ENCODE results near the gene SP4.

Gene SP4

GRCh38 chr7:21428659-21428941, 717 bp downstream of the SP4 start:
- Histone ChIP-seq H3K27ac (ENCODE audit: low read length) (peak overlapping the region; percentile 74), H3K9me3 (ENCODE audit: insufficient read depth, low read length, severe bottlenecking) (no peaks in the 10 kb centered on the region), H3K27me3 (ENCODE audit: insufficient read depth, low read length, poor library complexity) (no peaks in the 10 kb centered on the region), H3K79me2 (ENCODE audit: insufficient read depth, low read length) (peaks cover 23% of the 10 kb centered on the region; the same call in 1 of the 2 replicates), H4K20me1 (ENCODE audit: insufficient read depth, low read length) (no peaks in the 10 kb centered on the region), H3K4me2 (ENCODE audit: insufficient read depth, low read length) (peak overlapping the region; percentile 77), H3K36me3 (ENCODE audit: insufficient read depth, low read length) (peaks cover 11% of the 10 kb centered on the region), H2AFZ (ENCODE audit: low read depth, low read length) (peak overlapping the region; percentile 81), H3K4me1 (ENCODE audit: insufficient read depth, low read length) (peaks cover 56% of the 10 kb centered on the region), H3K4me3 (ENCODE audit: low read depth in 1 of 2, low read length in 2 of 2) (peak overlapping the region; percentile 62 to 70), H3K9ac (ENCODE audit: low read depth, low read length) (peak overlapping the region; percentile 95)
- ATAC-seq (ENCODE audit: insufficient read depth, low read depth) (no peak), DNase-seq (no peak)
- no peak for TF ChIP-seq CTCF (IDR thresholded peaks at IDR 0.05; ENCODE audit: borderline replicate concordance, extremely low read depth, low read length, poor library complexity, severe bottlenecking)
- TF ChIP-seq EZH2 (IDR thresholded peaks at IDR 0.05; ENCODE audit: borderline replicate concordance, low read depth, low read length, severe bottlenecking) = no peak

GRCh38 chr7:21429021-21429420, 1.1 kb downstream of the SP4 start:
- H3K4me2 ChIP-seq (ENCODE audit: insufficient read depth, low read length) = peak overlapping the region; percentile 77
- H3K36me3 ChIP-seq (ENCODE audit: insufficient read depth, low read length) = peaks cover 11% of the 10 kb centered on the region
- H3K4me1 ChIP-seq (ENCODE audit: insufficient read depth, low read length) = peaks cover 56% of the 10 kb centered on the region
- H3K27me3 ChIP-seq (ENCODE audit: insufficient read depth, low read length, poor library complexity) = no peaks in the 10 kb centered on the region
- H2AFZ ChIP-seq (ENCODE audit: low read depth, low read length) = peak overlapping the region; percentile 81; the same call in 1 of the 2 replicates
- peak overlapping the region; percentile 62 to 70; a peak in 3 of 4 replicates for H3K4me3 ChIP-seq (ENCODE audit: low read depth in 1 of 2, low read length in 2 of 2)
- H3K9ac ChIP-seq (ENCODE audit: low read depth, low read length) = peak overlapping the region; percentile 95
- no peak for TF ChIP-seq CTCF (IDR thresholded peaks at IDR 0.05; ENCODE audit: borderline replicate concordance, extremely low read depth, low read length, poor library complexity, severe bottlenecking)
- TF ChIP-seq EZH2 (IDR thresholded peaks at IDR 0.05; ENCODE audit: borderline replicate concordance, low read depth, low read length, severe bottlenecking) = no peak
- H3K27ac ChIP-seq (ENCODE audit: low read length) = peak overlapping the region; percentile 74
- no peaks in the 10 kb centered on the region for H3K9me3 ChIP-seq (ENCODE audit: insufficient read depth, low read length, severe bottlenecking)
- H4K20me1 ChIP-seq (ENCODE audit: insufficient read depth, low read length) = no peaks in the 10 kb centered on the region
- peaks cover 25% of the 10 kb centered on the region; the same call in 1 of the 2 replicates for H3K79me2 ChIP-seq (ENCODE audit: insufficient read depth, low read length)
- no peak for ATAC-seq (ENCODE audit: insufficient read depth, low read depth)
- DNase-seq = no peak

- Histone ChIP-seq H3K27ac (ENCODE audit: low read length) (no peak overlapping the region), H3K4me2 (ENCODE audit: insufficient read depth, low read length) (peak overlapping the region; percentile 77), H2AFZ (ENCODE audit: low read depth, low read length) (no peak overlapping the region), H4K20me1 (ENCODE audit: insufficient read depth, low read length) (no peaks in the 10 kb centered on the region), H3K4me3 (ENCODE audit: low read depth in 1 of 2, low read length in 2 of 2) (peak overlapping the region in 1 of 2 experiments; percentile 70; a peak in 2 of 4 replicates), H3K9ac (ENCODE audit: low read depth, low read length) (no peak overlapping the region), H3K9me3 (ENCODE audit: insufficient read depth, low read length, severe bottlenecking) (no peaks in the 10 kb centered on the region), H3K27me3 (ENCODE audit: insufficient read depth, low read length, poor library complexity) (no peaks in the 10 kb centered on the region), H3K79me2 (ENCODE audit: insufficient read depth, low read length) (peaks cover 34% of the 10 kb centered on the region; the same call in 1 of the 2 replicates), H3K36me3 (ENCODE audit: insufficient read depth, low read length) (peaks cover 11% of the 10 kb centered on the region), H3K4me1 (ENCODE audit: insufficient read depth, low read length) (peaks cover 56% of the 10 kb centered on the region)
- DNase-seq (no peak), ATAC-seq (ENCODE audit: insufficient read depth, low read depth) (no peak)
- TF ChIP-seq EZH2 (IDR thresholded peaks at IDR 0.05; ENCODE audit: borderline replicate concordance, low read depth, low read length, severe bottlenecking) = no peak
- no peak for TF ChIP-seq CTCF (IDR thresholded peaks at IDR 0.05; ENCODE audit: borderline replicate concordance, extremely low read depth, low read length, poor library complexity, severe bottlenecking)
Measured at GRCh38 chr7:21429786-21430574, 2.1 kb downstream of the SP4 start.

Measured in DND-41 (cell line).